ENCODE measurements around the gene BEAN1. TPM values are rescaled to one million over a fixed set of nuclear protein-coding genes. Genes with fewer than 3 reads are reported as not detected.

BEAN1 gene
- total RNA-seq, 1 donor from 2014 or later, result 3.7 TPM

DNA sequence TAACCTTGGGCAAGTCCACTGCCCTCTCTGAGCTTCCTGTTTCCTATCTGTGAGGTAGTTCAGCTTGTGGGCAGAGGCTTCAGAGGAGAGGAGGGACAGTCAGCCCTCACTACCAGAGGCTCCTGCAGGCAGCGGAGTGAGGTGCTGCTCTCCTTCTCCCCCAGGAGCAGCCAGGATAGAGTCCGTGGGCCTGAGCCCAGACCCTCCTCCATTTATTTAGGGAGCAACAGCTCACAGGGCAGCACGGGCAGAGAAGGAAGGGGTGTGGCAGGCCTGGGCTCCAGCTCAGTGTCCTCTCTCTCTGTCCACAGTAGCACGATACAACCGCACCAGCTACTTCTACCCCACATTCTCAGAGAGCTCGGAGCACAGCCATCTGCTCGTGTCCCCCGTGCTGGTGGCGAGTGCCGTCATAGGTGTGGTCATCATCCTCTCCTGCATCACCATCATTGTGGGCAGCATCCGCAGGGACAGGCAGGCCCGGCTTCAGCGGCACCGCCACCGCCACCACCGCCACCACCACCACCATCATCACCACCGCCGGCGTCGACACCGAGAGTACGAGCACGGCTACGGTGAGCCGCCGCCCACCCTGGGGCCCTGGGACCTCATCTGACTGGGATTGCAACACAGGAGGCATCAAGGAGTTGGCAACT, 42.3 kb downstream of the BEAN1 start:
- H3K27ac Mint-ChIP-seq (ENCODE audit: unreplicated experiment), result no peak overlapping the region
- H3K27me3 Mint-ChIP-seq (ENCODE audit: low read depth), result peaks cover 15% of the 10 kb centered on the region
- peaks cover 5% of the 10 kb centered on the region for H3K36me3 Mint-ChIP-seq (ENCODE audit: low read depth)
- H3K4me3 Mint-ChIP-seq (ENCODE audit: unreplicated experiment), result no peak overlapping the region
- H3K4me1 Mint-ChIP-seq (ENCODE audit: low read depth), result no peaks in the 10 kb centered on the region
- peak; percentile 76 for DNase-seq (ENCODE audit: low spot score)
- TF ChIP-seq CTCF (IDR thresholded peaks at IDR 0.05), result no peak
- peaks cover 3% of the 10 kb centered on the region for H3K9me3 Mint-ChIP-seq (ENCODE audit: low read depth)

GRCh38 chr16:66469947-66470546, 43.0 kb downstream of the BEAN1 start:
- Mint-ChIP-seq H3K27me3 (ENCODE audit: low read depth) (peaks cover 15% of the 10 kb centered on the region), H3K4me3 (ENCODE audit: unreplicated experiment) (no peak overlapping the region), H3K36me3 (ENCODE audit: low read depth) (peaks cover 5% of the 10 kb centered on the region), H3K4me1 (ENCODE audit: low read depth) (no peaks in the 10 kb centered on the region), H3K27ac (ENCODE audit: unreplicated experiment) (no peak overlapping the region), H3K9me3 (ENCODE audit: low read depth) (peaks cover 3% of the 10 kb centered on the region)
- TF ChIP-seq CTCF (IDR thresholded peaks at IDR 0.05), result no peak
- no peak for DNase-seq (ENCODE audit: low spot score)

GRCh38 chr16:66470556-66470955, 43.5 kb downstream of the BEAN1 start:
- TF ChIP-seq CTCF (IDR thresholded peaks at IDR 0.05), result no peak
- Mint-ChIP-seq H3K4me1 (ENCODE audit: low read depth) (no peaks in the 10 kb centered on the region), H3K4me3 (ENCODE audit: unreplicated experiment) (no peak overlapping the region), H3K9me3 (ENCODE audit: low read depth) (peaks cover 3% of the 10 kb centered on the region), H3K27me3 (ENCODE audit: low read depth) (peaks cover 12% of the 10 kb centered on the region), H3K27ac (ENCODE audit: unreplicated experiment) (no peak overlapping the region), H3K36me3 (ENCODE audit: low read depth) (peaks cover 5% of the 10 kb centered on the region)
- peak; percentile 13 for DNase-seq (ENCODE audit: low spot score)

DNA sequence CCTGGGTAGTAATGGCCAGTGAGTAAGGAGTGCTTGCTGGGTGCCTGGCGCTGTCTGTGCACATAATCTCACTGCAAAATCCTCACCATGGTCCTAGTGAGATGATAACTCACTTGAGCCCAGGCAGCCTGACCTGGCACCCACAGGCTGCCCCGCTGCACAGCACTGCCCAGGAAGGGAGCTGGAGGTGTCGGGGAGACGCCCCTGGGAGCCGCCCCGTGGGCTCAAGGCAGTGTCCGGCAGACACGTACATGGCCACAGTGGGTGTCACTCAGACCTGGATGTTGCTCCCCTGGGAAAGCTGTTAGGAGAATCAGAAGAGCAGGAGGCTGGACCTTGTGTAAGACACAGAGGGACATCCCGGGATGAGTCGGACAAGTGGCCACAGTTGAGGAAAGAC, 44.2 kb downstream of the BEAN1 start:
- H3K4me1 Mint-ChIP-seq (ENCODE audit: low read depth), result no peaks in the 10 kb centered on the region
- no peak overlapping the region for H3K27ac Mint-ChIP-seq (ENCODE audit: unreplicated experiment)
- H3K9me3 Mint-ChIP-seq (ENCODE audit: low read depth), result peaks cover 1% of the 10 kb centered on the region
- H3K36me3 Mint-ChIP-seq (ENCODE audit: low read depth), result peaks cover 4% of the 10 kb centered on the region
- peaks cover 10% of the 10 kb centered on the region for H3K27me3 Mint-ChIP-seq (ENCODE audit: low read depth)
- H3K4me3 Mint-ChIP-seq (ENCODE audit: unreplicated experiment), result no peak overlapping the region
- TF ChIP-seq CTCF (IDR thresholded peaks at IDR 0.05), result no peak
- DNase-seq (ENCODE audit: low spot score), result no peak

- TF ChIP-seq CTCF (IDR thresholded peaks at IDR 0.05), result no peak
- no peaks in the 10 kb centered on the region for H3K4me1 Mint-ChIP-seq (ENCODE audit: low read depth)
- no peak overlapping the region for H3K4me3 Mint-ChIP-seq (ENCODE audit: unreplicated experiment)
- no peak overlapping the region for H3K27ac Mint-ChIP-seq (ENCODE audit: unreplicated experiment)
- H3K36me3 Mint-ChIP-seq (ENCODE audit: low read depth), result peaks cover 2% of the 10 kb centered on the region
- peaks cover 10% of the 10 kb centered on the region for H3K27me3 Mint-ChIP-seq (ENCODE audit: low read depth)
- peak; percentile 56 for DNase-seq (ENCODE audit: low spot score)
- H3K9me3 Mint-ChIP-seq (ENCODE audit: low read depth), result no peaks in the 10 kb centered on the region
Observed at GRCh38 chr16:66471716-66472393, 44.8 kb downstream of the BEAN1 start.

Measured in chondrocyte (in vitro differentiated cells).